ENCODE data around the gene ZNF182. TPM values are rescaled to one million over a fixed set of nuclear protein-coding genes. Genes with fewer than 3 reads are reported as not detected.
"Not testable (repeated sequence)": the region's sequence is repeated elsewhere in the genome, so short reads cannot be mapped to it uniquely, and the experiment has no call there.

Gene ZNF182
- total RNA-seq, 1 donor from 2014 or later: 15.2 TPM

DNA sequence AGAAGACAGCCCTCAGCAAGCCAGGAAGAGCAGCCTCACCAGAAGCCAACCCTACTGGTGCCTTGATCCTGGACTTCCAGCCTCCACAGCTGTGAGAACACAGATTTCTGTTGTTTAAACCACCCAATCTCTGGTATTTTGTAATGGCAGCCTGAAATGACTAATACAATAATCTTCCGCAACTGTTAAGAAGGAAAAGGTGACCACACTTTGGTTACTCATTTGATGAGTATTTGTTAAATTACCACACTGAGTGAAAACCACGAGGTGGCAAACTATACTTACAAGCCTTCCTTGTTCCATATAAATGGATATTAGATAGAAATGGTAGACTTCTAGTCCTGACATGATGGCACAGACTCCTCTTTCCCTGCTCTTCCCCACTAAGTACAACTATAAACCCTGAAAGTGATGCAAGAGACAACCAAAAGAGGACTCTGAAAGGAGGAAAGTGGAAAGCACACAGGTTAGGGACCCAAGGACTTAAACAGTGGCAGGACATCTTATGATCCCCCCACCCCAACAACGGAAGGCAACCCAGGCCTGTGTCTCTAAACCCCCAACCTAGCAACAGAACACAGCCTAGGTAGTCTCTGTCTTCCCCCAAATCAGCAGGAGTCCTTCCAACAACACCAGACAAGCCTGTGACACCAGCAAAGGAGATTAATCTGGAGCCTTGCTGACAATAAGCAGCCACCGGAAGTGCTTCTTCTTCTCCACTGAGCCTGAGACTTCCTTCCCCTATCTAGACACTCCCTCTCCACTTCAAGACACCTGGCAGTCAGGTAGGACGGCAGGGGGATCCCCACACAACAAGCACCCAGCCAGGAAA lies 12.3 kb downstream of the ZNF182 start:
- Mint-ChIP-seq H3K4me1 (no peaks in the 10 kb centered on the region), H3K4me3 (no peak overlapping the region), H3K27me3 (ENCODE audit: insufficient read depth, low read depth) (peaks cover 6% of the 10 kb centered on the region), H3K9me3 (peaks cover 54% of the 10 kb centered on the region), H3K36me3 (peaks cover 65% of the 10 kb centered on the region), H3K27ac (no peak overlapping the region)
- DNase-seq (ENCODE audit: low spot score): no peak
- Histone ChIP-seq H3K9me3 (ENCODE audit: low read depth) (no peaks in the 10 kb centered on the region), H3K27me3 (no peaks in the 10 kb centered on the region), H2AFZ (replicated peaks) (no peak overlapping the region), H3K4me3 (no peak overlapping the region), H3K4me1 (no peaks in the 10 kb centered on the region), H3F3A (ENCODE audit: low read depth) (no peaks in the 10 kb centered on the region), H3K27ac (no peak overlapping the region), H3K36me3 (no peaks in the 10 kb centered on the region), H3K4me2 (no peak overlapping the region), H3K9ac (no peak overlapping the region), H4K20me1 (ENCODE audit: low read depth) (no peaks in the 10 kb centered on the region), H3K79me2 (ENCODE audit: low read depth) (no peaks in the 10 kb centered on the region)
- no peak for TF ChIP-seq EZH2phosphoT487 (IDR thresholded peaks at IDR 0.05)
- TF ChIP-seq EZH2 (IDR thresholded peaks at IDR 0.05): no peak
- TF ChIP-seq, protein P1, sequence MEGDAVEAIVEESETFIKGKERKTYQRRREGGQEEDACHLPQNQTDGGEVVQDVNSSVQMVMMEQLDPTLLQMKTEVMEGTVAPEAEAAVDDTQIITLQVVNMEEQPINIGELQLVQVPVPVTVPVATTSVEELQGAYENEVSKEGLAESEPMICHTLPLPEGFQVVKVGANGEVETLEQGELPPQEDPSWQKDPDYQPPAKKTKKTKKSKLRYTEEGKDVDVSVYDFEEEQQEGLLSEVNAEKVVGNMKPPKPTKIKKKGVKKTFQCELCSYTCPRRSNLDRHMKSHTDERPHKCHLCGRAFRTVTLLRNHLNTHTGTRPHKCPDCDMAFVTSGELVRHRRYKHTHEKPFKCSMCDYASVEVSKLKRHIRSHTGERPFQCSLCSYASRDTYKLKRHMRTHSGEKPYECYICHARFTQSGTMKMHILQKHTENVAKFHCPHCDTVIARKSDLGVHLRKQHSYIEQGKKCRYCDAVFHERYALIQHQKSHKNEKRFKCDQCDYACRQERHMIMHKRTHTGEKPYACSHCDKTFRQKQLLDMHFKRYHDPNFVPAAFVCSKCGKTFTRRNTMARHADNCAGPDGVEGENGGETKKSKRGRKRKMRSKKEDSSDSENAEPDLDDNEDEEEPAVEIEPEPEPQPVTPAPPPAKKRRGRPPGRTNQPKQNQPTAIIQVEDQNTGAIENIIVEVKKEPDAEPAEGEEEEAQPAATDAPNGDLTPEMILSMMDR (IDR thresholded peaks at IDR 0.05): no peak

DNA sequence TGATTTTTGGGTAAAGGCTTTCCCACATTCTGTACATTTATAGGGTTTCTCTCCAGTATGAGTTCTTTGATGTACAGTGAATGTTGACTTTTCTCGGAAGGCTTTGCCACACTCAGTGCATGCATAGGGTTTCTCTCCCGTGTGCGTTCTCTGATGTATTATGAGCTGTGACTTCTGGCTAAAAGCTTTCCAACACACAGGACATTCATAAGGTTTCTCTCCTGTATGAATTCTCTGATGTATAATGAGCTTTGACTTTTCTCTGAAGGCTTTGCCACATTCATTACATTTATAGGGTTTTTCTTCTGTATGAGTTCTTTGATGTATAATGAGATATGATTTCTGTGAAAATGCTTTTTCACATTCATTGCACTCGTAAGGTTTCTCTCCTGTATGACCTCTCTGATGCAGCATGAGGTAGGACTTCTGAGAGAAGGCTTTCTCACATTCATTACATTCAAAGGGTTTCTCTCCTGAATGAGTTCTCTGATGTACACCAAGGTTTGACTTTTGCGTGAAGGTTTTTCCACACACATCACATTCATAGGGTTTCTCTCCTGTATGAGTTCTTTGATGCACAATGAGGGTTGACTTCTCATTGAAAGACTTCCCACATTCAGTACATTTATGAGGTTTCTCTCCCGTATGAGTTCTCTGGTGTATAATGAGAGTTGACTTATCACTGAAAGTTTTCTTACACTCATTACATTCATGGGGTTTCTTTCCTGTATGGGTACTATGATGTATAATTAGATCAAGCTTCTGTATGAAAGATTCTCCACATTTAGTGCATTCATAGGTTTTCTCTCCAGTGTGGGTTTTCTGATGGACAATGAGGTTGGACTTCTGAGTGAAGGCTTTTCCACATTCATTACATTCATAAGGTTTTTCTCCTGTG lies 27.3 kb downstream of the ZNF182 start:
- Mint-ChIP-seq H3K36me3 (peaks cover 67% of the 10 kb centered on the region), H3K27ac (no peak overlapping the region), H3K4me3 (no peak overlapping the region), H3K4me1 (no peaks in the 10 kb centered on the region), H3K9me3 (peaks cover 81% of the 10 kb centered on the region), H3K27me3 (ENCODE audit: insufficient read depth, low read depth) (peaks cover 4% of the 10 kb centered on the region)
- peaks cover 36% of the 10 kb centered on the region for H3K36me3 ChIP-seq
- peaks cover 34% of the 10 kb centered on the region for H3K9me3 ChIP-seq (ENCODE audit: low read depth)
- peaks cover 7% of the 10 kb centered on the region for H3F3A ChIP-seq (ENCODE audit: low read depth)
- H2AFZ ChIP-seq (replicated peaks): no peak overlapping the region
- TF ChIP-seq EZH2phosphoT487 (IDR thresholded peaks at IDR 0.05) (no peak), EZH2 (IDR thresholded peaks at IDR 0.05) (no peak)
- TF ChIP-seq, protein P1 (IDR thresholded peaks at IDR 0.05): no peak
- no peak overlapping the region for H3K4me2 ChIP-seq
- H3K27ac ChIP-seq: no peak overlapping the region
- no peak overlapping the region for H3K9ac ChIP-seq
- H3K4me1 ChIP-seq: no peaks in the 10 kb centered on the region
- no peaks in the 10 kb centered on the region for H3K27me3 ChIP-seq
- H3K79me2 ChIP-seq (ENCODE audit: low read depth): no peaks in the 10 kb centered on the region
- H4K20me1 ChIP-seq (ENCODE audit: low read depth): no peaks in the 10 kb centered on the region
- H3K4me3 ChIP-seq: no peak overlapping the region
- DNase-seq (ENCODE audit: low spot score): no peak

DNA sequence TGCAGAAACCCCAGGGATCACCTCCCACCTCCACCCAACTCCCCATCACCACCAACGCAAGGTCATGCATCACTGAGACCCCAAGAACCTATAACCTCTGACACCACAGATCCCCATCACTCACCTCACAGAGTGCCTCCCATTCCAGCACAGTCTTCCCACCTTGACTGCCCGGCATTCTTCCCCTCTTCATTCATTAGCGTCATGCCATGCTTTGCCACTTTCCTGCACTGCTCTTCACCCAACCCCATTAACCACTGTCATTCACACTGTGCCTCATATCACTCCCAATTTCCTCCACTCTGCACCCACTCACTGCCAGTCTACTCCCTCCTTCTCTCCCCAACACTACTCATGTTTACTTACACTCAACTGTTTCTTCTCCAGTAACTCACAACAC lies 30.6 kb downstream of the ZNF182 start:
- DNase-seq (ENCODE audit: low spot score): no peak
- Mint-ChIP-seq H3K4me1 (no peaks in the 10 kb centered on the region), H3K9me3 (peaks cover 73% of the 10 kb centered on the region), H3K27ac (no peak overlapping the region), H3K36me3 (peaks cover 46% of the 10 kb centered on the region), H3K4me3 (no peak overlapping the region), H3K27me3 (ENCODE audit: insufficient read depth, low read depth) (peaks cover 2% of the 10 kb centered on the region)
- Histone ChIP-seq H3K36me3 (peaks cover 16% of the 10 kb centered on the region), H3K4me2 (no peak overlapping the region), H3K79me2 (ENCODE audit: low read depth) (no peaks in the 10 kb centered on the region), H3K9ac (no peak overlapping the region), H4K20me1 (ENCODE audit: low read depth) (no peaks in the 10 kb centered on the region), H3K4me3 (no peak overlapping the region), H2AFZ (replicated peaks) (no peak overlapping the region), H3K9me3 (ENCODE audit: low read depth) (peaks cover 37% of the 10 kb centered on the region), H3F3A (ENCODE audit: low read depth) (peaks cover 18% of the 10 kb centered on the region), H3K4me1 (no peaks in the 10 kb centered on the region), H3K27me3 (no peaks in the 10 kb centered on the region), H3K27ac (no peak overlapping the region)
- TF ChIP-seq EZH2 (IDR thresholded peaks at IDR 0.05) (no peak), EZH2phosphoT487 (IDR thresholded peaks at IDR 0.05) (no peak)
- TF ChIP-seq, protein P1 (IDR thresholded peaks at IDR 0.05): no peak

DNA sequence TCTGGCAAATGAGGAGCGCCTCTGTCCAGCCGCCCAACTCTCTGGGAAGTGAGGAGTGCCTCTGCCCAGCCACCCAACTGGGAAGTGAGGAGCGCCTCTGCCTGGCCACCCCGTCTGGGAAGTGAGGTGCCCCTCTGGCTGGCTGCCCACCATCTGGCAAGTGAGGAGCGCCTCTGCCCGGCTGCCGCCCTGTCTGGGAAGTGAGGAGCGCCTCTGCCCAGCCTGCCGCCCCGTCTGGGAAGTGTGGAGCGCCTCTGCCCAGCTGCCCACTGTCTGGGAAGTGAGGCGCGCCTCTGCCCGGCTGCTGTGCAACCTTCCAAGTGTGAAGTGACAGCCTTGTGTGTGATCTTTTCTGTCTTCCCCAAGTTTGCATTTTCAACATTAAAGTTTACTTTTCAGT lies 38.3 kb downstream of the ZNF182 start:
- H3K9me3 ChIP-seq (ENCODE audit: low read depth); H3K27me3 Mint-ChIP-seq (ENCODE audit: insufficient read depth, low read depth); H3K4me2 ChIP-seq; H3K4me1 ChIP-seq; H3K36me3 Mint-ChIP-seq; H3K27ac Mint-ChIP-seq; H3K9ac ChIP-seq; H2AFZ ChIP-seq (replicated peaks); H3F3A ChIP-seq (ENCODE audit: low read depth); DNase-seq (ENCODE audit: low spot score); H4K20me1 ChIP-seq (ENCODE audit: low read depth); H3K79me2 ChIP-seq (ENCODE audit: low read depth); H3K36me3 ChIP-seq; H3K4me3 Mint-ChIP-seq; H3K4me1 Mint-ChIP-seq; H3K27ac ChIP-seq; H3K4me3 ChIP-seq; H3K27me3 ChIP-seq: not testable (repeated sequence)
- H3K9me3 Mint-ChIP-seq: peaks cover 50% of the 10 kb centered on the region

DNA sequence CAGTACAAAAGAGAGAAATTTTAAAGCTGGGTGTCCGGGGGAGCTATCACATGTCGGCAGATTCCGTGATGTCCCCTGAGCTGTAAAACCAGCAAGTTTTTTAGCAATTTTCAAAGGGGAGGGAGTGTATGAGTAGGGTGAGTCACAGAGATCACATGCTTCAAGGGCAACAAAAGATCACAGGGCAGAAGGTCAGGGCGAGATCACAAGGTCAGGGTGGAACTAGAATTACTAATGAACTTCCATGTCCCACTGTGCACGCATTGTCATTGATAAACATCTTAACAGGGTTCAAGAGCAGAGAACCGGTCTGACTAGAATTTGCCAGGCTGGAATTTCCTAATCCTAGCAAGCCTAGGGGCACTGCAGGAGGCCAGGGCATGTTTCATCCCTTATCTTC lies 42.0 kb downstream of the ZNF182 start:
- H3K4me3 ChIP-seq: not testable (repeated sequence)

More for the DNA sequence above, 42.0 kb downstream of the ZNF182 start:
- not testable (repeated sequence) for H3F3A ChIP-seq (ENCODE audit: low read depth); H3K4me3 Mint-ChIP-seq; H3K9me3 ChIP-seq (ENCODE audit: low read depth); H3K4me2 ChIP-seq; DNase-seq (ENCODE audit: low spot score); H3K9ac ChIP-seq; H3K27me3 Mint-ChIP-seq (ENCODE audit: insufficient read depth, low read depth); H3K36me3 Mint-ChIP-seq; H3K79me2 ChIP-seq (ENCODE audit: low read depth); H4K20me1 ChIP-seq (ENCODE audit: low read depth); H3K4me1 Mint-ChIP-seq; H3K27me3 ChIP-seq; H3K36me3 ChIP-seq; H3K27ac Mint-ChIP-seq; H3K27ac ChIP-seq; H3K4me1 ChIP-seq; H2AFZ ChIP-seq (replicated peaks)
- H3K9me3 Mint-ChIP-seq: peaks cover 38% of the 10 kb centered on the region
